Aorta (tissue), 5 donors: ENCODE measurements around the gene STN1. TPM values are rescaled to one million over a fixed set of nuclear protein-coding genes. Genes with fewer than 3 reads are reported as not detected.

ENCODE experiments used
- ATAC-seq: fragments of 200-7000 bp; cut with Tn5 transposase; one replicate; pipeline ENCODE4 v1.9.1; 2022; ENCODE audit warnings: moderate library complexity; ENCODE audit not compliant: low FRiP score
- DNase-seq, 2 donors: peaks; one replicate each; pipeline ENCODE4 v3.0.0-alpha.2; 2020
- H3K27ac ChIP-seq, 2 donors: one replicate each; pipeline ENCODE4 v1.5.1; 2013; ENCODE audit warnings: low read length in 2 of 2, mild to moderate bottlenecking in 2 of 2, moderate library complexity in 2 of 2, control low read depth in 1 of 2, inconsistent platforms in 1 of 2, low read depth in 1 of 2
- H3K27me3 ChIP-seq, 2 donors: one replicate each; pipeline ENCODE4 v1.6.1; 2013; ENCODE audit warnings: control low read depth in 1 of 2, low read length in 1 of 2, mild to moderate bottlenecking in 1 of 2, moderate library complexity in 1 of 2; ENCODE audit not compliant: insufficient read depth in 2 of 2, control insufficient read depth in 1 of 2
- H3K36me3 ChIP-seq, 2 donors: one replicate each; pipeline ENCODE4 v1.6.1; 2013; ENCODE audit warnings: control low read depth in 1 of 2, low read length in 1 of 2, mild to moderate bottlenecking in 1 of 2; ENCODE audit not compliant: insufficient read depth in 2 of 2, control insufficient read depth in 1 of 2
- H3K4me1 ChIP-seq, 2 donors: one replicate each; pipeline ENCODE4 v1.6.1; 2013; ENCODE audit warnings: low read length in 2 of 2, control low read depth in 1 of 2, mild to moderate bottlenecking in 1 of 2, moderate library complexity in 1 of 2; ENCODE audit not compliant: insufficient read depth in 2 of 2, control insufficient read depth in 1 of 2
- H3K4me3 ChIP-seq, 2 donors: one replicate each; pipeline ENCODE4 v1.5.1; 2013; ENCODE audit warnings: low read length in 2 of 2, control low read depth in 1 of 2, mild to moderate bottlenecking in 1 of 2
- H3K9me3 ChIP-seq: one replicate; pipeline ENCODE4 v1.6.1; 2013; ENCODE audit warnings: mild to moderate bottlenecking, low read length; ENCODE audit not compliant: control insufficient read depth
- WGBS, 2 donors: extraction: QIAGEN DNeasy Blood & Tissue Kit; methylation state at CpG; one replicate each; pipeline ENCODE4 v1.1.7; 2013; 5-methylcytosine and 5-hydroxymethylcytosine counted together
- intact Hi-C, 2 donors: fragments of 100-400 bp; cut with DNase I; formaldehyde crosslinking; loops; one replicate each; pipeline versions ENCODE4 v1.14.2 to v1.15.0; 2022
- polyA plus RNA-seq, 2 donors: library from polyadenylated mRNA; stranded (reverse); fragments of 200-250 nt; gene quantifications; one replicate each; pipeline ENCODE4 v1.2.3, GENCODE V29; 2013
- total RNA-seq, 2 donors: library from RNA; stranded (reverse); fragmentation: NEBNext Ultra II Directional; extraction: Animal tissue kit (Norgen Biotek cat#: 25700); gene quantifications; one replicate each; pipeline ENCODE4 v1.2.1, GENCODE V29; 2021
- donor health status: healthy with polysubstance abuse.
- donor health status: Bipolar disorder and iron deficiency.
- donor health status: DM: no; HTN: no; CAD: no.
- donor health status: DM: no; HTN: no; CAD: no.
- donor health status: DM: yes; HTN: yes; CAD: no.

STN1 gene
- total and polyA plus RNA-seq, 4 donors: 16.9 to 24.2 (median 20.5) TPM

- no peaks in the 10 kb centered on the region for H3K36me3 ChIP-seq
- no peak for ATAC-seq
- no peaks in the 10 kb centered on the region for H3K27me3 ChIP-seq
- no peaks in the 10 kb centered on the region for H3K4me1 ChIP-seq
- intact Hi-C loops: no loop called here
- no peak overlapping the region for H3K4me3 ChIP-seq
- no peaks in the 10 kb centered on the region for H3K9me3 ChIP-seq
- no peak overlapping the region for H3K27ac ChIP-seq
- WGBS, 2 donors: 83 to 88% methylated on average over 2 of the region's 2 CpGs
- DNase-seq: no peak
These were observed 4.7 kb upstream of the STN1 start for GRCh38 chr10:103922659-103923058.

GRCh38 chr10:103921750-103922195 lies 3.8 kb upstream of the STN1 start:
- Histone ChIP-seq H3K27me3 (no peaks in the 10 kb centered on the region), H3K4me3 (no peak overlapping the region), H3K4me1 (no peaks in the 10 kb centered on the region), H3K27ac (no peak overlapping the region), H3K36me3 (no peaks in the 10 kb centered on the region), H3K9me3 (no peaks in the 10 kb centered on the region)
- ATAC-seq (no peak), DNase-seq (no peak)
- 49 to 56% methylated on average over 7 of the region's 7 CpGs for WGBS, 2 donors
- intact Hi-C loops: no loop called here

DNA sequence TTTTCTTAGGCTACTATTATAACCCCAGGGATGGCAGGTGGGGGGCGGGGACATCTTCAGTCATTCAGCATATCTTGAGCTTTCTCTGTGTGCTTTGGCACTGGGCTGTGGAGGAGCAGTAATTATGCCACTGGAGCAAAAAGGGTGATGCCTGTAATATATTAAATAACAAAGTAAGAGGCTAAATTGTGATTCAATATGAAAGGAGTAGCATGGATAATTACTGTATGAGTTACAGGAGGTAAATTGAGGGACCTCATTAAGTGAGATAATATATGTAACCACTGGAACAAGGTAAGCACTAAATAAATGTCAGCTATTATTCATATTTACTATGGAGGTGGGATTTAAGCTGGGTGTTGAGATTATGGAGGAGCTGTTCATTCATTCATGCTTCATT lies 3.3 kb upstream of the STN1 start:
- no peaks in the 10 kb centered on the region for H3K36me3 ChIP-seq
- H3K4me1 ChIP-seq: no peaks in the 10 kb centered on the region
- 79 to 89% methylated on average over 1 of the region's 1 CpG for WGBS, 2 donors
- intact Hi-C loops: no loop called here
- H3K27ac ChIP-seq: no peak overlapping the region
- no peaks in the 10 kb centered on the region for H3K27me3 ChIP-seq
- DNase-seq (no peak), ATAC-seq (no peak)
- H3K9me3 ChIP-seq: no peaks in the 10 kb centered on the region
- H3K4me3 ChIP-seq: no peak overlapping the region

DNA sequence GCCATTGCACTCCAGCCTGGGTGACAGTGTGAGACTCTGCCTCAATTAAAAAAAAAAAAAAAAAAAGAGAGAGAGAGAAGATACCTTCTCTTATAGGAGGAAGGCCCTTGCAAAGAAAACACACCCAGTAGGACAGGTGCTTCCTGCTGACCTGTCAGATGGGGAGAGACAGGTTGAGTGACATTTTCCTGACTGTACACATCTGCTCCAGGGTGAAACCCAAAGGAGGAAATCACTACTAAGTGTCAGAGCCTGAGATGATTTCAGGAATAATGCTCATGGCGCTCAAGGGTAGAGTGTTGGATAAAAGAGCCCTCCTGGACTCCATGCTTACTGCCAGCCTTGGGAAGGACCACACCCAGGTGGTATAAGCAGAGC lies 1.7 kb upstream of the STN1 start:
- Histone ChIP-seq H3K27ac (no peak overlapping the region), H3K4me3 (no peak overlapping the region), H3K27me3 (no peaks in the 10 kb centered on the region), H3K4me1 (peaks cover 0 to 2% of the 10 kb centered on the region in 2 donors), H3K36me3 (no peaks in the 10 kb centered on the region), H3K9me3 (no peaks in the 10 kb centered on the region)
- WGBS, 2 donors: 99 to 100% methylated on average over 1 of the region's 1 CpG
- ATAC-seq (no peak), DNase-seq (no peak)
- intact Hi-C loops: loop anchor here (2.0 to 5.0 kb wide), 3 partner anchors 47 to 418 kb away; partner anchors contain the start of genes ITPRIP (in 1 of the 2), SFR1 (in 1 of the 2) and SLK (in 1 of the 2)

DNA sequence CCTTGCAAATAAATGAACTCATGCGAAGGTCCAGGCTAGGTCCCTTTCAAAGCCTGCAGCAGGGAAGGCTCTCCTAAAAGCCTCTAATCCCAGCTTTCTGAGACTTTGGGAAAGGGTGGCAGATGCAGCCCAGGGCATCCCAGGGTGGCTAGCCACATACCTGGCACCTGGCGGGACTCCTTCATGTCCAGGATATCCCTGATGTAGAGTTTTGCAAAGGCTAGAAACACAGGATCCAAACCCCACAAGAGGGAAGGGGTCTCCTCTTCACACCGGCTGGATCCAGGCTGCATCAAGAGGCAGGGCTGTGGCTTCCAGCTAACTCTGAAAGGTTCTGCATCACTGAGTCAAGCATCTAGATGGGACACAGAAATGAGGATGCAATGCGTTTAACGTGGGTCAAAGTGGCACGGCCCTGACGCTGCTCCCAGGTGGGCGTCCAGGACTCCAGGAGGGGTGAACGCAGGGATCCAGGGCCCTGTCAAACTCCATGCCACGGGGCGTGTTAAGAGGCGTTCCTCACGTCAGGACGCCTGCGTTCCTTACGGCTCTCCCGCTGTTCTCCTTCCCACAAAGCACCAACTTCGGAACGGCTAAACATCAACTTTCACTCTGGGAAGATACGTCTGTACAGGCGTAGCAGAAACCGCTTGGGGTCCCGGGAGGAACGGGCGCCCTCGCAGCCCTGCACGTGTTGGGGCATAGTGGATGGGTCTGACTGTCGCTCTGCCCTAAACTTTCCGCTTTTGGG lies 507 bp downstream of the STN1 start:
- Histone ChIP-seq H3K36me3 (no peaks in the 10 kb centered on the region), H3K4me3 (peak overlapping the region; percentile 70 to 86), H3K27ac (peak overlapping the region; percentile 53 to 86), H3K27me3 (no peaks in the 10 kb centered on the region), H3K9me3 (no peaks in the 10 kb centered on the region), H3K4me1 (peaks cover 0 to 2% of the 10 kb centered on the region in 2 donors)
- DNase-seq: peak in 1 of 2 donors; percentile 68
- WGBS, 2 donors: 1 to 2% methylated on average over 29 of the region's 29 CpGs
- peak; percentile 77 for ATAC-seq
- intact Hi-C loops: loop anchor here (2.0 to 5.0 kb wide), 3 partner anchors 49 to 420 kb away; partner anchors contain the start of genes ITPRIP (in 1 of the 2), SFR1 (in 1 of the 2) and SLK (in 1 of the 2)

GRCh38 chr10:103916876-103917275 lies 1.1 kb downstream of the STN1 start:
- peak overlapping the region in 1 of 2 donors; percentile 86 for H3K4me3 ChIP-seq
- peak overlapping the region in 1 of 2 donors; percentile 30 for H3K27ac ChIP-seq
- no peaks in the 10 kb centered on the region for H3K9me3 ChIP-seq
- H3K4me1 ChIP-seq: peaks cover 0 to 2% of the 10 kb centered on the region in 2 donors
- H3K27me3 ChIP-seq: no peaks in the 10 kb centered on the region
- WGBS, 2 donors: 5 to 8% methylated on average over 2 of the region's 2 CpGs
- DNase-seq: no peak
- ATAC-seq: no peak
- intact Hi-C loops: loop anchor here (5.0 kb wide), 2 partner anchors 205 to 420 kb away; partner anchors contain the start of genes ITPRIP (in 1 of the 2) and SFR1 (in 1 of the 2)
- H3K36me3 ChIP-seq: no peaks in the 10 kb centered on the region

DNA sequence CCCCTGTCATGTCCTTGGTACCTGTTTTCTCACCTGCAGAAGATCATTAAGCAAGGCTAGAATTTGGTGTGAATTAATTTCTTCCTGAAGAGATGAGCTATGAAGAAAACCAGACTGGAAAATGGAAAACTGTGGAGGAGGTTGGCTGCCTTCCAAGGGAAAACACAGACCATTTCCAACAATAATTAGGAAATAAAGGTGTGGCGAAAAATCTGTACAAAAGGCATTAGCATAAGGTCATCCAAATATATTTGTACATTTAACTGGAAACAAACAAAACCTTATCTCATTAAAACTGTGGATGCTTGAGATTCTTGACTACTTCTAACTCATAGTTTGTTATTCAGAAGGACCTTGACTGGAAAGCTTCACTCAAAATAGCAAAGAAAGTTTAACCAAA lies 1.7 kb downstream of the STN1 start:
- ATAC-seq: no peak
- intact Hi-C loops: loop anchor here (5.0 kb wide), 2 partner anchors 206 to 421 kb away; partner anchors contain the start of genes ITPRIP (in 1 of the 2) and SFR1 (in 1 of the 2)
- WGBS, 2 donors: 6% methylated on average over 1 of the region's 1 CpG
- no peak for DNase-seq
- Histone ChIP-seq H3K27me3 (no peaks in the 10 kb centered on the region), H3K9me3 (no peaks in the 10 kb centered on the region), H3K4me3 (no peak overlapping the region), H3K27ac (no peak overlapping the region), H3K36me3 (no peaks in the 10 kb centered on the region), H3K4me1 (peaks cover 0 to 3% of the 10 kb centered on the region in 2 donors)

GRCh38 chr10:103915796-103916195 lies 2.2 kb downstream of the STN1 start:
- H3K27ac ChIP-seq: peak overlapping the region in 1 of 2 donors; percentile 88
- ATAC-seq (no peak), DNase-seq (no peak)
- no peaks in the 10 kb centered on the region for H3K36me3 ChIP-seq
- H3K4me1 ChIP-seq: peaks cover 0 to 5% of the 10 kb centered on the region in 2 donors
- H3K27me3 ChIP-seq: no peaks in the 10 kb centered on the region
- 73 to 77% methylated on average over 6 of the region's 6 CpGs for WGBS, 2 donors
- no peaks in the 10 kb centered on the region for H3K9me3 ChIP-seq
- no peak overlapping the region for H3K4me3 ChIP-seq
- intact Hi-C loops: loop anchor here (5.0 kb wide), 2 partner anchors 207 to 422 kb away; partner anchors contain the start of genes ITPRIP (in 1 of the 2) and SFR1 (in 1 of the 2)
